GM13977 (cell line): ENCODE results near the gene GEMIN7.

Source experiments
- DNase-seq: peaks from one replicate; pipeline ENCODE4 v3.0.0; 2012; ENCODE audit warnings: low spot score
- in situ Hi-C: fragments of 300-500 bp; cut with MboI; formaldehyde crosslinking; loops from one replicate; pipeline ENCODE4 v1.12.0; 2022; ENCODE audit warnings: low sequenced_read_pairs, low pct_unique_long_range_greater_than_20kb, mixed read lengths, inconsistent platforms; ENCODE audit not compliant: unreplicated experiment
- TF ChIP-seq, protein P1 (sequence below): IDR thresholded peaks from 2 replicates; pipeline ENCODE4 v1.5.1; 2012; ENCODE audit warnings: mild to moderate bottlenecking, control low read depth; ENCODE audit not compliant: insufficient read depth; ENCODE audit errors: extremely low read depth, missing control alignments

Gene GEMIN7

DNA sequence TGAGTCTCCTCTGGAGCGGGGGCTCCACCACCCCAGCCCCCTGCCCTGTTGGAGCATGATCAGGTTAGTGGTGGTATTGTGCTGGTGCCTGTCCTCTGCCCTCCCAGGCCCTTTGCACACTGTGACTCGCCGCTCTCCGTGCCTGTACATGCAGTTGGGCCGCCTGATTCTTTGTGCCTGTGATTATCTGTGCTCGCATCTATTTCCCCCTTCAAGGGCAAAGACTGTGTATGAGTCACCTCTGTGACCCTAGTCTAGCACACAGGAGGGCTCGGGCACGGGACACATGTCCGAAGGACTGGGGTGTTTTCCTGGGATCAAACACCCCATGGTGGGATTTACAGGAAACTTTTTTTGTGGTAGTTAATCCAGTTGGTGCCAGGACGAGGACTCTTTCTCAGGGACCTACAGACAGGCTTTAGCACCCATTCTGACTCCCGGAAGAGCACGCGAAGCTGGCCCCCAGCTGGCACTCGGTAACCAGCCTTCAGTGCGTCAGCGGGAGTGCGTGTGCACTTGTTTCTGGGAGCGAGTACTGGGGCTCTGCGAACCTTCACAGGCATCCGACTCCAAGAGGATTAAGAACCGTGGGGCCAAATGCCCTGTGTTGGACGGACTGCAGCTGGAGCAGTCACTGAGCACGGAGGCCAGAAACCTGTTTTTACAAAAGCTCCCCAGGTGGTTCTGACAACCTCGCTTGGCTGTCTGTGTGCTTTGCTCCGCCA is 20.6 kb downstream of the GEMIN7 start:
- TF ChIP-seq, protein P1, sequence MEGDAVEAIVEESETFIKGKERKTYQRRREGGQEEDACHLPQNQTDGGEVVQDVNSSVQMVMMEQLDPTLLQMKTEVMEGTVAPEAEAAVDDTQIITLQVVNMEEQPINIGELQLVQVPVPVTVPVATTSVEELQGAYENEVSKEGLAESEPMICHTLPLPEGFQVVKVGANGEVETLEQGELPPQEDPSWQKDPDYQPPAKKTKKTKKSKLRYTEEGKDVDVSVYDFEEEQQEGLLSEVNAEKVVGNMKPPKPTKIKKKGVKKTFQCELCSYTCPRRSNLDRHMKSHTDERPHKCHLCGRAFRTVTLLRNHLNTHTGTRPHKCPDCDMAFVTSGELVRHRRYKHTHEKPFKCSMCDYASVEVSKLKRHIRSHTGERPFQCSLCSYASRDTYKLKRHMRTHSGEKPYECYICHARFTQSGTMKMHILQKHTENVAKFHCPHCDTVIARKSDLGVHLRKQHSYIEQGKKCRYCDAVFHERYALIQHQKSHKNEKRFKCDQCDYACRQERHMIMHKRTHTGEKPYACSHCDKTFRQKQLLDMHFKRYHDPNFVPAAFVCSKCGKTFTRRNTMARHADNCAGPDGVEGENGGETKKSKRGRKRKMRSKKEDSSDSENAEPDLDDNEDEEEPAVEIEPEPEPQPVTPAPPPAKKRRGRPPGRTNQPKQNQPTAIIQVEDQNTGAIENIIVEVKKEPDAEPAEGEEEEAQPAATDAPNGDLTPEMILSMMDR: no peak
- in situ Hi-C loops: no loop called here
- DNase-seq: no peak

DNA sequence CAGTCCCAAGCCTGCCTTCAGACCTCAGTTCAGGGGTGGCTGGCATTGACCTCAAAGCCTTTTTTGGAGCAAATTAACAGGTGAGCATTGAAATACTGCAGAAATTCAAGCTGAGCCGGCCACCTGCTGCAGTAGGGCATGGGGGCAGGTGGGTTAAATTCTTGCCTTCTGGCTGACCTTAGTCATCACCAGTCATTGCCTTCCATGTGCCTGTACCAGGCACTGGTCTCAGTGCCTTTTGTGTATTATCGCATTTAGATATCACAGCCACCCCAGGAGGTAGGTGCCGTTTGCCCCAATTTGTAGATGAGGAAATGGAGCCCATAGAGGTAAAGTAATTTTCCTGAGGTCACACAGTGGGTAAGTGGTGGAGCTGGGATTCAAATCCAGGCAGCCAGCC is 21.1 kb downstream of the GEMIN7 start:
- in situ Hi-C loops: no loop called here
- TF ChIP-seq, protein P1: no peak
- DNase-seq: no peak

DNA sequence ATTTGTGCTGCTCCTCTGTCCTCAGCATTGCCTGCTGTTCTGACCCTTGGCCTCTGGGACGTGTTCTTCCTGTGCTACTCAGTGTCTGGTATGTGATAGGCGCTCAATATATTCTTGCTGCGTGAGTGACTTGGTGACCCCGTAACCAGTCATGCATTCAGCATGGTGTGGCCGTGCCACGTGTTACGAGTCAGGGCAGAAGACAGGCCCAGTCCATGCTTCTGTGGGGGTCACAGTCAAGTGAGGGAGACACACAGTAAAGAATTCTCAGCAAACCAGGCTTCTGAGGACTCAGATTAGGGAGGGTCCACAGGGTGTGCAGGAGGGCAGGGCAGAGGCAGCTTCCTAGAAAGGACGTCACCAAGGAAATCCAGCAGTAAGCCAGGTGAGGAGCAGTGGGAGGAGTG is 21.8 kb downstream of the GEMIN7 start:
- no peak for DNase-seq
- in situ Hi-C loops: no loop called here
- TF ChIP-seq, protein P1: no peak

DNA sequence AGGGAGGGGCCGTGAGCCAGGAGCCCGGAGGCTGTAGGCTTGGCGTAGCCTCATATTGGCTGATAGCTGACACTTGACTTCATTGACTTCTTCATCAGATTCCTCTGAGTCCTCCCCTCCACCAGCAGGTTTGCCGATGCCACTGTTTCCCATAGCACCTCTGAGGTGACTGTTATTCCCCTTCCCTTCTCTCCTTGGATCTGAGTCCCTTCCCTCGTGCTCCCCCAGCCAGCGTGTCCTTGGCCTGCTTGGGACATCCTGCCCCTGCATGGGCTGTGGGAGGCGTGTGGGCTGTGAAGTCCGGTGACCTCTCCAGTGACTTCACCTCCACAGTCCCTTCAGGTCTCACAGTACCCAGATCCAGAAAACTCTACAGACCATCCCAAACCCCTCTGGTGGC is 22.7 kb downstream of the GEMIN7 start:
- in situ Hi-C loops: no loop called here
- TF ChIP-seq, protein P1: no peak
- DNase-seq: no peak

DNA sequence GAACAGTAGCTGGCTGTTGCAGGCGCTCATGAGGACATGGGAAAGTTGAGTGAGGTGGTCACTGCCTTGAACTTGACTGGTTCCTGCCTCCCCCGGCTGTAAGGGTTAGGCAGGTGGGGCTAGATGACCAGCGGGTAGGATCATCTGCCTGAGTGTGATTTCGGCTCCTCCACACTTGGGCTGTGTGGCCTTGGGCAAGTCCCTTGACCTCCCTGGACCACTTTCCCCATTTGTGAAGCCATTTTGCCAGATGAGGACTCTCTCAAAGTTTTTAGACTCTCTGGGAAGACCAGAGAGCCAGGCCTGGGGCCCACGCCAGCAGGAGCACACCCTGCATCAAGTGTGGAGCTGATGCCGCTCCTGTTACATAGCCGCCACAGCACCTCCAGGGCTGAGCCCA is 23.4 kb downstream of the GEMIN7 start:
- no peak for DNase-seq
- in situ Hi-C loops: no loop called here
- TF ChIP-seq, protein P1: no peak

DNA sequence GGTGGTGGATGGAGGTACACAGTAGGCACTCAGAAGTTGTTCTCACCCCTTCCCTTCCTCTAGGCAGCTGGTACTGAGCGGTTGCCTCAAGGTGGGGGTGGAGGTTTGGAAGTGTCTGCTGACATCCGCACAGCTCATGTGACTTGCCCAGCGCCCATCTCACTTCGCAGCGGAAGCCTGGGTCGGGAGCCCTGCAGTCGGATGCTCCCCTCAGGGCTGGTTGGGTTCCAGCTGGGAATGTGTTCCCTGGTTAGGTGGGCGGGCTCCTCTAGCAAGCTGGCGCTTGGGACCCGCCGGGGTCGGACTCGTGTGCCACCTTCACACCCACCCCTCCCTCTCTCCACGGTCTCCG is 24.1 kb downstream of the GEMIN7 start:
- TF ChIP-seq, protein P1: no peak
- in situ Hi-C loops: no loop called here
- no peak for DNase-seq
